Brain microvascular endothelial cell (primary cell): ENCODE results near the gene HTR2A.

Experiments
- DNase-seq: peaks from one replicate; pipeline ENCODE4 v3.0.0-alpha.2; 2020
- H3K27ac ChIP-seq: fragments of 250-450 bp; sonication (Bioruptor Pico); 2 replicates; pipeline ENCODE4 v1.5.1; 2020; ENCODE audit warnings: mild to moderate bottlenecking, moderate library complexity
- H3K27me3 ChIP-seq: fragments of 250-450 bp; sonication (Bioruptor Pico); replicated peaks from 2 replicates; pipeline ENCODE4 v1.5.1; 2020; ENCODE audit warnings: mild to moderate bottlenecking
- H3K36me3 ChIP-seq: fragments of 250-450 bp; sonication (Bioruptor Pico); replicated peaks from 2 replicates; pipeline ENCODE4 v1.5.1; 2020; ENCODE audit warnings: mild to moderate bottlenecking
- H3K4me3 ChIP-seq: 2 replicates; pipeline ENCODE4 v1.5.1; 2011; ENCODE audit warnings: low read depth, mild to moderate bottlenecking, control low read depth, low read length, moderate library complexity
- in situ Hi-C: cut with HindIII; loops from 2 replicates; pipeline ENCODE4 v1.10.0; 2017; ENCODE audit warnings: low sequenced_read_pairs, low pct_ligation_motif_present
- TF ChIP-seq, protein P1 (sequence below): IDR thresholded peaks from 2 replicates; pipeline ENCODE4 v1.5.1; 2011; ENCODE audit warnings: low read depth, mild to moderate bottlenecking, moderate library complexity, low read length, control low read depth, inconsistent platforms; ENCODE audit errors: missing control alignments

Gene HTR2A

GRCh38 chr13:46831588-46832194 lies 65.2 kb downstream of the HTR2A start:
- TF ChIP-seq, protein P1, sequence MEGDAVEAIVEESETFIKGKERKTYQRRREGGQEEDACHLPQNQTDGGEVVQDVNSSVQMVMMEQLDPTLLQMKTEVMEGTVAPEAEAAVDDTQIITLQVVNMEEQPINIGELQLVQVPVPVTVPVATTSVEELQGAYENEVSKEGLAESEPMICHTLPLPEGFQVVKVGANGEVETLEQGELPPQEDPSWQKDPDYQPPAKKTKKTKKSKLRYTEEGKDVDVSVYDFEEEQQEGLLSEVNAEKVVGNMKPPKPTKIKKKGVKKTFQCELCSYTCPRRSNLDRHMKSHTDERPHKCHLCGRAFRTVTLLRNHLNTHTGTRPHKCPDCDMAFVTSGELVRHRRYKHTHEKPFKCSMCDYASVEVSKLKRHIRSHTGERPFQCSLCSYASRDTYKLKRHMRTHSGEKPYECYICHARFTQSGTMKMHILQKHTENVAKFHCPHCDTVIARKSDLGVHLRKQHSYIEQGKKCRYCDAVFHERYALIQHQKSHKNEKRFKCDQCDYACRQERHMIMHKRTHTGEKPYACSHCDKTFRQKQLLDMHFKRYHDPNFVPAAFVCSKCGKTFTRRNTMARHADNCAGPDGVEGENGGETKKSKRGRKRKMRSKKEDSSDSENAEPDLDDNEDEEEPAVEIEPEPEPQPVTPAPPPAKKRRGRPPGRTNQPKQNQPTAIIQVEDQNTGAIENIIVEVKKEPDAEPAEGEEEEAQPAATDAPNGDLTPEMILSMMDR = peak; percentile 65
- H3K27me3 ChIP-seq = no peaks in the 10 kb centered on the region
- in situ Hi-C loops = no loop called here
- H3K27ac ChIP-seq = no peak overlapping the region
- peak; percentile 46 for DNase-seq
- H3K36me3 ChIP-seq = no peaks in the 10 kb centered on the region
- H3K4me3 ChIP-seq = no peak overlapping the region

- in situ Hi-C loops = no loop called here
- no peaks in the 10 kb centered on the region for H3K36me3 ChIP-seq
- no peak overlapping the region for H3K4me3 ChIP-seq
- H3K27me3 ChIP-seq = no peaks in the 10 kb centered on the region
- no peak for DNase-seq
- no peak overlapping the region for H3K27ac ChIP-seq
- TF ChIP-seq, protein P1 = no peak
Observed at GRCh38 chr13:46830405-46831005, 66.3 kb downstream of the HTR2A start.

DNA sequence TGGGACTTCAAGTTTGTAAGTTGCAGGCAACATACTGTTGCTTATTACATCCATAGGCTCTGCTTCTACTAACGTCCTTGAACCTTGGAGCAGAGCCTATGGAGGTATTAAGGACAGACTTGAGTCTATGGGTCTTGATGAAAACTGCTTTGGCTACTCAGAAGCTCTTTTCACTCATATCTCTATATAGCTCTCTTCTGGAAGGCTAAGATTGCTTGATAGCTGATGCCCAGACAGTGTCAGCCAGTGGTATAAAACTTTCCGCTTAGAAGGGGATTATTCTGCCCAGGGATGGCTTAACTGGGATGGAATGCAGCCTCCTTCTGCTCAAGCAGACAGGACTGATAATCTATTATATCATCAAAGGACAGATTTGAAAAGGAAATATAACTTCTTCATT lies 74.3 kb downstream of the HTR2A start:
- Histone ChIP-seq H3K36me3 (no peaks in the 10 kb centered on the region), H3K4me3 (no peak overlapping the region), H3K27ac (no peak overlapping the region), H3K27me3 (no peaks in the 10 kb centered on the region)
- DNase-seq = no peak
- TF ChIP-seq, protein P1 = no peak
- in situ Hi-C loops = no loop called here

DNA sequence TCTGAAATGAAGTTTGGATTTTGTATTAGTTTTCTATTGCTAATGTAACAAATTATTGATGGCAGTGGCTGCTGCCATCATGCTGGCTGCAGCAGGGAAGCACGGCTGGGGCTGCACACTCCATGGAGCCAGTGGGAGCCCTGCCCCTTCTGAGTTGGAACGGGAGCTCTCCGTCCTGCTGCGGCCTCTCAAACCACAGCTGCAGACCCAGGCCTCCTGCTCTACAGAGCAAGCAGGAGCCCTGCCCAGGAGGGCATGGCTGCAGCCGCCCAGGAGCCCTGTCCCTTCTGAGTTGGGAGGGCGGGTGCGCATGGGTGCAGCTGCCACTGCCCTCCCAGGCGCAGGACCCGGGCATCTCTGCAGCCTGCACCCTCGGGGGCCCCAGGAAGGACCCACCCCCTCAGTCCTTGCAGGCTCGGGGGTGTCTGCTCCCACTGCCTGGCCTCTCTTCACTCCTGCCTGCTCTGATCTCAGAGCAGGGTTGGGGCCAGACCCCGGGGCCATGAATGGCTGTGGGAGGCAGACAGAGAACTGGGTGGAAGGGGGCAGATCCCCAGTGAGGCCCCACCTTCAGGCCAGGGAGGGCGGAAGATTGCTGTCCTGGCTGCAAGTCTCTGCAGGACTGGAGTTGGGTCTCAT lies 78.9 kb downstream of the HTR2A start:
- no peaks in the 10 kb centered on the region for H3K36me3 ChIP-seq
- in situ Hi-C loops = no loop called here
- H3K27me3 ChIP-seq = no peaks in the 10 kb centered on the region
- H3K27ac ChIP-seq = no peak overlapping the region
- H3K4me3 ChIP-seq = no peak overlapping the region
- TF ChIP-seq, protein P1 = no peak
- DNase-seq = no peak

GRCh38 chr13:46817095-46817494 lies 79.8 kb downstream of the HTR2A start:
- TF ChIP-seq, protein P1 = no peak
- Histone ChIP-seq H3K4me3 (no peak overlapping the region), H3K27ac (no peak overlapping the region), H3K27me3 (no peaks in the 10 kb centered on the region), H3K36me3 (no peaks in the 10 kb centered on the region)
- DNase-seq = no peak
- in situ Hi-C loops = no loop called here
